T-helper 2 cell treated with Interferon-gamma antibody and Interleukin-4, amounts not matched to agents 5 μg/mL and 100 μg/mL, for 36 hours (primary cell): Measurements from ENCODE around the gene CTDNEP1.

ENCODE experiments used
- DNase-seq: peaks from one replicate; pipeline ENCODE4 v3.0.0; 2021; ENCODE audit warnings: low spot score
- H3K27ac Mint-ChIP-seq: one replicate; pipeline ENCODE4 v1.8.0; 2021; ENCODE audit warnings: mild to moderate bottlenecking, mixed read lengths
- H3K27me3 Mint-ChIP-seq: one replicate; pipeline ENCODE4 v1.8.0; 2021; ENCODE audit warnings: low read depth, mixed read lengths
- H3K36me3 Mint-ChIP-seq: one replicate; pipeline ENCODE4 v1.8.0; 2021; ENCODE audit warnings: low read depth, mixed read lengths
- H3K4me1 Mint-ChIP-seq: one replicate; pipeline ENCODE4 v1.8.0; 2021; ENCODE audit warnings: low read depth, mixed read lengths
- H3K4me3 Mint-ChIP-seq: one replicate; pipeline ENCODE4 v1.8.0; 2022; ENCODE audit warnings: mild to moderate bottlenecking, moderate library complexity, mixed read lengths
- H3K9me3 Mint-ChIP-seq: one replicate; pipeline ENCODE4 v1.8.0; 2021; ENCODE audit warnings: mixed read lengths

The CTDNEP1 gene

DNA sequence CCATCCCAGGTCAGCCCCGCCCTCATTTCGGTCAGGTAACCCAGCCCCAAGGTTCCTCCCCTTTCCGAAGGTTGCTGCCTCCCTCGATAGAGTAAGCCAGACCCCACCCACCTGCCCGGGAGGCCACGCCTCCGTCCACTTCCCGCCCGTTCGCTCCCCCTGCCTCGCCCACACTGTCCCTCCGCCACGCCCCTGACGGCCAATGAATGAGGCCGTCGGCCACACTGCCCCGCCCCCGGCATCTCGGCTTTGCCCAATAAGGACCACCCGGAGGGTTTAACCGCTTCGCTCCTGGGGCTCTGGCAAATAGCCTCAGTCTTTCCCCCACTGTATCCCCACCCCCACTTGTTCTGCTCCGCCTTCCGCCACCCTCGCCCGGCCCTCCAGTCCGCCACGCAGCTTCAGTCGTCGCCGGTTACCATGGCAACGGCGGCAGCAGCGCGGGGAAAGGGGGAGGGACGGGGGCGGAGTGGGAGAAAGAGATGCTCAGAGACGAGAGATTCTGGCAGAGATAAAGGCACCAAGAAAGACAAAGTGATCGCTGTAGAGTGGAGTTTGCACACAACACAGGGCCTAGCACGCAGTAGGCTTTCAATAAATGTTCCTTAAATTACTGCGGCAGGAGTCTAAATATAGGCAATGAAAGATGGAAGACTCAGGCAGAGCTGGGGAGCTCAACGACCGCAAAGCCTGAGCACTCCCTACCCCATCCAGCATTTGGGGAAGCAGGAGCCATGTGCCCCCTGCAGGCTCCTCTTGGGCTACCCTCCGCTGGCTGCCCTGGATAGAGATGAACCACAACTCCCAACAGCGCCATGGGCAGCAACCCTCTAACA is 37.0 kb downstream of the CTDNEP1 start:
- Mint-ChIP-seq H3K27me3 (peaks cover 22% of the 10 kb centered on the region), H3K27ac (peak overlapping the region; percentile 95), H3K36me3 (no peaks in the 10 kb centered on the region), H3K4me1 (peaks cover 51% of the 10 kb centered on the region), H3K4me3 (peak overlapping the region; percentile 90), H3K9me3 (no peaks in the 10 kb centered on the region)
- peak; percentile 99 for DNase-seq

DNA sequence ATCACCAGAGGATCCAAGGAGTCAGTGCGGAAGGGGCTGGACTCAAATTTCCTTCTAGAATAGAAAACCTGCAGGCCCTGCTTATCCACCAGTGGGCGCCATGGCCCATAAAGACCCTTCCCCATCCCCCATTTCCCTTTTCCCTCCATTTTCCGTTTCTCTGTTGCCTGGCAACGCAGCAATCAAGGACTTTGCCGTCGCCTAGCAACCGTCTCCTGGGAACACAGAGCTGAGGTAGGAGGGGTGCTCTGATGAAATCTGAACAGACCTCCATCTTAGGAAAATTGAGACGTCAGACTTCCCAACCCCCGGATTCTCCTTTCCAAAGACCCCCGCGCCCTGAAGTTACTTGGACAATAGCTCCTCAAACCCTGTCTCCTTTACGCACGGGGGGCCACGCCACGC is 37.6 kb downstream of the CTDNEP1 start:
- peaks cover 22% of the 10 kb centered on the region for H3K27me3 Mint-ChIP-seq
- no peak for DNase-seq
- H3K9me3 Mint-ChIP-seq = no peaks in the 10 kb centered on the region
- H3K27ac Mint-ChIP-seq = peak overlapping the region; percentile 95
- peaks cover 46% of the 10 kb centered on the region for H3K4me1 Mint-ChIP-seq
- peak overlapping the region; percentile 90 for H3K4me3 Mint-ChIP-seq
- H3K36me3 Mint-ChIP-seq = no peaks in the 10 kb centered on the region

DNA sequence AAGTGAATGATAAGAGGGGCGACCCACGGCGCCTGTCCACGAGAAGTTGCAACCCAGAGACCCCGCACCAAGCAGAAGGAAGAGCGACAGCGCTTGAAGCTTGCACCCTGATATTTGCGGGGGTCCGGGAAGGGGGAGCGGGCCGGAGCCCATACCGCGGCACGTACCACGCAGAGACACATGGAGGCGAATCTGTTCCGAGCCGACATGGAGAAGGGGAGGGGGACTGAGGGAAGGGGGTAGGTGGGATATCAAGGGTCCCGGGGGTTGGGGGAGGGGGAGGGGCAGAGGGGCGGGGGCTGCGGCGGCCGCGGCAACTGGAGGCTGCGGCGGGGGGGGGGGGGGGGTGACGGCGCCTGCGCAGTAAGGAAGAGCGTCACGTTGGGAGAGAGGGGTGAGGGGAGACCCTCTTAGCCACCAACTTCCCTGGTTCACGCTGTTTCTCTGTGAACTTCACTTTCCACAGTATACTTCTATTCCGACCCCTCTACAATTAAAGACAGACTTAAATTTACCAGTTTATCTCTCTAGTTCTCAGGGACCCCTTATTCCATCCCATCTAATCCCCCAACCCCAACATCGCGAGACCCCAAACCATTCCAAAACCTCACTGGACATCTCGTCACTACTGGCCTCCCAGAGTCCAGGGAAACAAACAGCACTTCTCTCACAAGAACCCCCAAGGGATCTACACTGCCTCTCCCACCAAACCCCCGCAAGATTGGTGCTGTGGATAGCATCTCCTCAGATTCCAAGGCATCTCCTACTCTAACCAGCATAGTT is 39.9 kb downstream of the CTDNEP1 start:
- no peak for DNase-seq
- no peaks in the 10 kb centered on the region for H3K9me3 Mint-ChIP-seq
- H3K27ac Mint-ChIP-seq = no peak overlapping the region
- peaks cover 22% of the 10 kb centered on the region for H3K27me3 Mint-ChIP-seq
- H3K4me3 Mint-ChIP-seq = no peak overlapping the region
- H3K4me1 Mint-ChIP-seq = peaks cover 31% of the 10 kb centered on the region
- H3K36me3 Mint-ChIP-seq = no peaks in the 10 kb centered on the region

DNA sequence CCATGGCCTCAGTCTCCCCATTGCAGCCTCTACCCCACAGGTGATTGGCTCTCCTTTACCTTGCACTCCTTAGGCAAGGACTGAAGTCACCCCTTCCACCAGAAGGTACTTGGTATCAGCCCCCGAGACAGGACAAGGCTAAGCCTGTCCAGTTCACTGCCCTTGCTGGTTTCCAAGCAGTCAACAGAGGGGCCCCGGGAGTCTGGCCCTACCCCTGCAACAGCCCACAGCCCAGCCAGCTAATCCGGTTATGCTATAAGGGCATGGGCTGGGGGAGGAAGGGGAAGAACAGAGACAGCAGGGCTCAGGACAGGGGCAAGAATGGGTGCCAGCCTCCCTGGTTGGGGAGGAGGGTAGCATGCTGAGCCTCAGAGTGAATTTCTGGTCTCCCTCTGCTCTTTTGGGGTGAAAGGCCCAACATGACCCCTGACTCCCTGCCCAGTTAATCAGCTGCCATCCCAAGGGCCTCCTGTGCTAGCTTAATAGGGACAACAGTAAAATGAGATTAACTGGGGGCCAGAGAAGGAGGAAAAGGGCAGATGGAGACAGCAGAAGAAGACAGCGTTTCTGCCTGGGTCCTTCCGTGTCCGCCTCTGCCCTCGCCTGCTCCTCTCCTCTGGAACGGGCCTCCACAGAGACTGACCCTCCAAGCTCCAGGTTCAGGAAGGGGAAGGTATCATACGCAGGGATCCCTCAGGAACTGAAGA is 42.6 kb downstream of the CTDNEP1 start:
- Mint-ChIP-seq H3K4me3 (no peak overlapping the region), H3K27me3 (peaks cover 22% of the 10 kb centered on the region), H3K4me1 (peaks cover 31% of the 10 kb centered on the region), H3K9me3 (no peaks in the 10 kb centered on the region), H3K27ac (no peak overlapping the region), H3K36me3 (no peaks in the 10 kb centered on the region)
- no peak for DNase-seq

DNA sequence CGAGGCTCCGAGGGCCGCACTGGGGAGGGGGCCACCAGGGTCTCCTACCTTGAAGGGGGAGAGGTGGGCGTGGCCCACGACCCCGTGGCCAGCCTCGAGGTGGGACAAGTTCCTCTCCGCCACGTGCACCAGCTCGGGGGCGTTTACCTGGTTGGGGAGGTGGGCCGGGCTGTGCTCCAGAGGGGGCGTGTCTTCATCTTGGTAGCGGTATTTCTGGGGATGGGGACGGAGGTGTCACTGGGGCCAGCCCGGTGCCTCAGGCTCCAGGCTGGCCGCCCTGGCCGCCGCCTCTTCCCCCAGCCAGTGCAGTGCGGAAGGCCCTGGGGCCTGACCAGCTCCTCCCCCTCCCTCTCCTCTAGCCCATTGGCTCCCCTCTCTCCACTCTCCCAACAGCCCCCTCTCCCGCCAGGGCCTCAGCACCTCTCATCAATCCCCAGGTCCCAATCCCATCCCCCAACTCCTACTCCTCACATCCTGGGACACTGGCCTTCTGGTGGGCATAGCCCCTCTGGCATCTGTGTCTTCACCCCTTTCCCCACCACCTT is 43.4 kb downstream of the CTDNEP1 start:
- Mint-ChIP-seq H3K36me3 (no peaks in the 10 kb centered on the region), H3K4me1 (peaks cover 25% of the 10 kb centered on the region)

DNA sequence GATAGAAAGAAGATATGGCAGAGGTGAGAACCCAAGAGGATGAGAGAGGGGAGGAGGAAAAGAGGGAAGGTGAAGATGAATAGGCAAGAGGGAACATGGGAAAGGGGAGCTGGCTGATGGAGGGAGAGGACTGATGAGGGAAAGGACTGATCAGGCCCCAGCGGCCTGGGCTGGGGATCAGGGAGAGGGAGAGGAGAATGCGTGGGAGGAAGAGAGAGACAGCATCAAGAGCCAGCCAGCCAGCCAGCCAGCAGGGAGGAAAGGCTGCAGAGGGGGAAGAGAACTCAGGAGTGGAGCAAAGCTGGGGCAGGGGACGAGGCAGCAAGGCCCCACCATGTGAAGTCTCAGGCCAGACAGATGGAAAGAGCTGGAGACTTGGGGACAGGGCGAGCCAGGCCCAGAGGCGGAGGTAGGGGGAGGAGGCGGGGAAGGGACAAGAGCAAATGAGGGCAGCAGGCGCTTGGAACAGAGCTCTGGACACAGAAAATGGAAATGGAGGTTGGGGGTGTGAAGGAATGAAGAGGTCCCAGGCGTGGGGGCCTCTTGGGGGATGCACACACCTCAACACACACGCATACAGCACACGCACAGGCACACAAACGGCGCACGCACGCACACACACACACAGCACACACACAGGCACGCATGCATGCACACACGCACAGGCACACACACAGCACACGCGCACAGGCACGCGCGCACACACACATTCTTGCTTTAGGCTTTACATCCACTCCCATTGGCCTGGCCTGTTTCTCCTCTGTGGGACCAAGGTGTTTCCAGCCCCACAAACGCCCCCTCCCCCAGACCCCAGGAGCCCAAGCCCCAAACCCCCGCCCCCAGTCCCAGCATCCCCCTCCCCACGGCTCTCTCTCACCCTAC is 44.2 kb downstream of the CTDNEP1 start:
- Mint-ChIP-seq H3K4me3 (no peak overlapping the region), H3K27me3 (peaks cover 16% of the 10 kb centered on the region), H3K27ac (peak overlapping the region; percentile 61), H3K36me3 (no peaks in the 10 kb centered on the region), H3K4me1 (peaks cover 25% of the 10 kb centered on the region), H3K9me3 (no peaks in the 10 kb centered on the region)
- DNase-seq = no peak

More for the DNA sequence above, 43.4 kb downstream of the CTDNEP1 start:
- Mint-ChIP-seq H3K9me3 (no peaks in the 10 kb centered on the region), H3K4me3 (no peak overlapping the region), H3K27ac (no peak overlapping the region), H3K27me3 (peaks cover 18% of the 10 kb centered on the region)
- DNase-seq = no peak

DNA sequence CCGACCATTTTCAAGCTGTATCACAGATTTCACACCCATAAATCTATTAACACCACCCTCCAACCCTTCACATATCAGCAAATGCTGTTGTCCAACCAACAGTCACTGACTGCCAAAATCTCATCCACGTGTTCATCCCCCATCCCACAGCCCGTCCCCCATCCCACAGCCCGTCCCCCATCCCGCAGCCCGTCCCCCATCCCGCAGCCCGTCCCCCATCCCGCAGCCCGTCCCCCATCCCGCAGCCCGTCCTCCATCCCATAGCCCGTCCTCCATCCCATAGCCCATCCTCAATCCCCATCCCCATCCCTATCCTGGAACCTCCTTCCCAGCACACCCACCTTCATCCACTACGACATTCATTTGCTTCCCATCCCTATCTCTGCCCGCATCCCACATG is 46.0 kb downstream of the CTDNEP1 start:
- Mint-ChIP-seq H3K27ac (peak overlapping the region; percentile 90), H3K4me3 (peak overlapping the region; percentile 82), H3K36me3 (no peaks in the 10 kb centered on the region), H3K27me3 (peaks cover 5% of the 10 kb centered on the region), H3K9me3 (no peaks in the 10 kb centered on the region), H3K4me1 (peaks cover 24% of the 10 kb centered on the region)
- DNase-seq = no peak

DNA sequence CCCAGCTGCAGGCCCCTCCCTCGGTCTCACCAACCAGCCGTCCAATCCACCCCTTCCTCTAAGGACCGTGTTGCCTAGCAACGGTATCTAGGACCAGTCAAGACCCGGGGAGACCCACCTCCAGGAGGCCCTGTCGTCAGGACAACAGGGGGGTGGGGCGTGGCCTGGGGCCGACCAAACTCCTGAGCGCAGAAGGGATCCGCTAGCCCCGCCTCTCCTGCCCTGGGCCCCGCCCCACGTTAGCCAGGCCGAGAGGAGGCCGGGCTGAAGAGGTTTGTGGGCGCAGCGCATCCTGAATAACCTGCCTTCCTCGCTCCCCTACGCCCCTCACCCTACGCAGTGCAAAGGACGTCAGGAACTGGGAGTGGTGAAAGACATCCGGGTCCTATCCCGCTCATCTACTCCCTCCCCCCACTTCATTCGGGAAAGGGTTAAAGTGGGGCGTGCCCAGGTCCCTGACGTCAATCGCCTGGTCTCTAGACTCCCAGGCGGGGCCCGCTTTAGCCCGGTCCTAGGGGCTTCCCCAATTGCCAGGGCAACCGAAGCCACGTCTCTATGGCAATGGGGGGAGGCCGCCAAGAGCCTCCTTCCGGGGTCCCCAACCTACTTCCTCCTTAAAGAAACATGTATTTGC is 46.6 kb downstream of the CTDNEP1 start:
- no peaks in the 10 kb centered on the region for H3K9me3 Mint-ChIP-seq
- DNase-seq = peak; percentile 90
- peaks cover under 1% of the 10 kb centered on the region for H3K27me3 Mint-ChIP-seq
- peak overlapping the region; percentile 82 for H3K4me3 Mint-ChIP-seq
- peak overlapping the region; percentile 90 for H3K27ac Mint-ChIP-seq
- H3K36me3 Mint-ChIP-seq = no peaks in the 10 kb centered on the region
- peaks cover 24% of the 10 kb centered on the region for H3K4me1 Mint-ChIP-seq

DNA sequence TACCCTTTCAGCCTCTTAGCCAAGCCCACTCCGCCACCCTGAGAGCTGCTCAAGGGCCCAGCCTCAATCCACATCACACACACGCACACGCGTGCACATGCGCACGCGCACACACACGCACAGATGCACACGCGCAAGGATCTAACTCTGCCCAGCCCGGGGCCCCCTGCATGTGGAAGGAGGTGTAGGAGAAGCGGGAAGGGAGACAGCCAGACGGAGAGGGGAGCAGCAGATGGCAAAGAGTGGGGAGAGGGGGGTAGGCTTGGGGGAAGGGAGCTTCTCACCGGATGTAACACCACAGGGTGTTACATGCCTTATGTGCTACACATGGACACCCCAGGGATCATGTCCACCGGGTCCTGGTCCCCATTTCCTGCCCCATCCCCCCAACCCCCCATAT is 47.2 kb downstream of the CTDNEP1 start:
- no peak for DNase-seq
- Mint-ChIP-seq H3K4me1 (peaks cover 24% of the 10 kb centered on the region), H3K36me3 (no peaks in the 10 kb centered on the region), H3K27me3 (no peaks in the 10 kb centered on the region), H3K4me3 (peak overlapping the region; percentile 82), H3K27ac (peak overlapping the region; percentile 90), H3K9me3 (no peaks in the 10 kb centered on the region)

DNA sequence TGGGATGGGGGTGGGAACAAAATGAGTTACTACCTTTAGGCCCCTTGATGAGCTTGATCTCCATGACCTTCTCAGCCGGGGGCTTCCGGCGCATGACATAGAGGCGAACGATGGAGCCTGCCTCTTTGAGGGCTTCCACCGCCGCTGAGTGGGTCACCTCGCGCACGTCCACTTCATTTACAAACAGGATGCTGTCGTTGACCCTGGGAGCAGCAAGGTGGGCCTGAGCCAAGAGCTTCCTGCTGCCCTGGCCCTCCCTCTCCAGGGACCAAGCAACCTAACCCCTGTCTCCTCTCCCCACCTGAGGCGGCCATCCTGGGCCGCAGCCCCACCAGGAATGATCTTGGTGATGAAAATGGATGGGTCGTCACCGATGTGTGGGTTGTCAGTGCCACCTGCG is 48.1 kb downstream of the CTDNEP1 start:
- peak overlapping the region; percentile 82 for H3K4me3 Mint-ChIP-seq

DNA sequence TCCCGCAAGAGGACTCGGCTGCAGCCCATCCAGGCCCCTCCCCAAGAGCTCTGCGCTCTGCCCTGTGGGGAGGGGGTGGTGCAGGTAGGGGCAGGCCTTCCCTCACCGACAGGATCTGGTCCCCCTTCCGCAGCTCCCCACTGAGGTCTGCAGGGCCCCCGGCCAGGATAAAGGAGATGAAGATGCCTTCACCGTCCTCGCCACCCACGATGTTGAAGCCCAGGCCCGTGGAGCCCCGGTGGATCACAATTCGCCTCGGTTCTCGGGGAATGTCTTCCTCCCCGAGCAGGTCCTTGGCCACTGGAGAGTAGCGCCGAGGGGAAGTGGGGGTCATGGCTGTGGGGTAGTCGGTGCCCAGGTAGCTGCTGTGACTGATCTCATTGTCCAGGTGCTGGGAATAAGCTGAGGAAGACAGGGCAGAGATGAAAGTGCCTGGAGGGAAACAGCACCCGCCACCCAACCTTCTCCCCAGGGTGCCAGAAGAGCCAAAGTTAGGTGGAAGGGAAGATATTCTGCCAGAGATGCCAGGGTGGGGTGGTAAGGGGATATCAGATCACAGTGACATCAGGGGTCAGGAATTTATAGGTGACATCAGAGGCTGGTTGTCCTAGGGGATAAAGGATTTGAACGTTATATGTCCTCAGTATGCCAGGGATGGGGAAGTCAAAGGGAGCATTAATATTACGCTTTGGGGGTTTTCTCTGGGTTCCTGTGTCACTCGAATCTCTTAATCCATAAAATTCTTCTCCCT is 54.7 kb downstream of the CTDNEP1 start:
- H3K9me3 Mint-ChIP-seq = no peaks in the 10 kb centered on the region
- no peak for DNase-seq
- no peak overlapping the region for H3K4me3 Mint-ChIP-seq
- no peak overlapping the region for H3K27ac Mint-ChIP-seq
- no peaks in the 10 kb centered on the region for H3K4me1 Mint-ChIP-seq
- no peaks in the 10 kb centered on the region for H3K27me3 Mint-ChIP-seq
- H3K36me3 Mint-ChIP-seq = no peaks in the 10 kb centered on the region

More for the DNA sequence above, 48.1 kb downstream of the CTDNEP1 start:
- DNase-seq = no peak
- Mint-ChIP-seq H3K36me3 (no peaks in the 10 kb centered on the region), H3K27me3 (no peaks in the 10 kb centered on the region), H3K9me3 (no peaks in the 10 kb centered on the region), H3K27ac (peak overlapping the region; percentile 90), H3K4me1 (peaks cover 24% of the 10 kb centered on the region)

DNA sequence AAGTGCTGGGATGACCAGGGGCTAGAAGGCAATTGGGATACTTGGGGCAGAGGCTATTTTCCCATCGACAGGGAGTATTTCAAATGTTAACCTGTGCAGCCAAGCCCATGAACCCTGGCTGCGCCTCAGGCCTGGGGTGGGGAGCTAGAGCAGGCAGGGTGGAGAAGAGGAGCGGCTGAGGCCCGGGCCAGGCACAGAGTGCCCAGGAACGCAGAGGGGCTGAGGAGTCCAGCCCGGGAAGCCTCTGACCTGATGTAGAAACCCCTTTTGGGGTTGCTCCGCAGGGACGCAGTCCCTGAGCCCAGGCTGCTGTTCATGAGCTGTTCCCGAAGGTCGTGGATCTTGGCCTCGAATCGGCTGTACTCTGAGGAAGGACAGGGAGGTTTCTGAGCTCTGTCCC is 55.6 kb downstream of the CTDNEP1 start:
- Mint-ChIP-seq H3K4me3 (no peak overlapping the region), H3K36me3 (no peaks in the 10 kb centered on the region), H3K4me1 (no peaks in the 10 kb centered on the region), H3K27me3 (no peaks in the 10 kb centered on the region), H3K27ac (no peak overlapping the region), H3K9me3 (no peaks in the 10 kb centered on the region)
- DNase-seq = no peak
